Esophagus squamous epithelium (tissue), 4 donors: ENCODE results near the gene NDST1.

ENCODE experiments used
- POLR2A ChIP-seq, 4 donors: fragments of 450-650 bp; IDR thresholded peaks; one replicate each; pipeline ENCODE4 v1.6.1; 2017; ENCODE audit warnings: antibody characterized with exemption in 4 of 4, mild to moderate bottlenecking in 4 of 4, moderate library complexity in 3 of 4
- TF ChIP-seq, protein P1 (sequence below), 6 experiments: fragments of 450-650 bp in 4 of 6; fragments of 200-600 bp in 2 of 6; sonication (generic) in 2 of 6; IDR thresholded peaks; one replicate each; pipeline ENCODE4 v1.5.1; 2016 to 2019; ENCODE audit warnings: antibody characterized with exemption in 6 of 6, mild to moderate bottlenecking in 4 of 6, moderate library complexity in 4 of 6

DNA sequence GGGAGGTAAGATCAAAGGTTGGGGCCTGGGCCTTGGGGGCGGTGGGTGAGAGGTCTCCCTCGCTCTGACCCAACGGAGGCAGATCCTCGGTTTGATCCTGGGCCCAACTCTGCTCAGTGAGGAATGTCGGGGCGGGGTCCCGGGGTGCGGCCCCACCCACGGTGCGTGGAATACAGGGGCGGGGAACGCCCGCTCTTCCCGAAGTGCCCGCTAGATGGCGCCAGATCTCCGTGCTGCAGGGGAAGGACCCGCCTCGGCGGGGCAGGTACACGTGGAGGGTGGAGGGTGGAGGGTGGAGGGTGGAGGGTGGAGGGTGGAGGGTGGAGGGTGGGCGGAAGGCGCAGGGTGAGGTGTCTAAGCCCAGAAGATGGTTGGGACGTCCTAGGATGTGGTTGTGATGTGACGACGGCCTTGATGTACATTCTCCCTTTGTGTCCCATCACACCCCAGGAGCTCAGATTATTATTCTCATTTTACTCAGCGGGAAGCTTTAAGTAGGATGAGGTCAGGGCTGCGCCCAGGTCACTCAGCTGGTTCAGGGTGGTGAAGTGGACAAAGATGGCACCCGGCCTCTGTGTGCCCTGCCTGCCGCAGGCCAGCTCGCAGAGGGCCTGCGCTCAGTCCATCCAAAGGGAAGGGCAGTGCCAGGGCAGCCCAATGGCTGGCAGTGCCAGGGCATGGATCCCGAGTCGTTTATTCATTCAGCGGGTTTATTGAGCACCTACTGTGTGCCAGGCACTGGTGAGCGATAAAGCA, 49.0 kb upstream of the NDST1 start:
- TF ChIP-seq, protein P1, sequence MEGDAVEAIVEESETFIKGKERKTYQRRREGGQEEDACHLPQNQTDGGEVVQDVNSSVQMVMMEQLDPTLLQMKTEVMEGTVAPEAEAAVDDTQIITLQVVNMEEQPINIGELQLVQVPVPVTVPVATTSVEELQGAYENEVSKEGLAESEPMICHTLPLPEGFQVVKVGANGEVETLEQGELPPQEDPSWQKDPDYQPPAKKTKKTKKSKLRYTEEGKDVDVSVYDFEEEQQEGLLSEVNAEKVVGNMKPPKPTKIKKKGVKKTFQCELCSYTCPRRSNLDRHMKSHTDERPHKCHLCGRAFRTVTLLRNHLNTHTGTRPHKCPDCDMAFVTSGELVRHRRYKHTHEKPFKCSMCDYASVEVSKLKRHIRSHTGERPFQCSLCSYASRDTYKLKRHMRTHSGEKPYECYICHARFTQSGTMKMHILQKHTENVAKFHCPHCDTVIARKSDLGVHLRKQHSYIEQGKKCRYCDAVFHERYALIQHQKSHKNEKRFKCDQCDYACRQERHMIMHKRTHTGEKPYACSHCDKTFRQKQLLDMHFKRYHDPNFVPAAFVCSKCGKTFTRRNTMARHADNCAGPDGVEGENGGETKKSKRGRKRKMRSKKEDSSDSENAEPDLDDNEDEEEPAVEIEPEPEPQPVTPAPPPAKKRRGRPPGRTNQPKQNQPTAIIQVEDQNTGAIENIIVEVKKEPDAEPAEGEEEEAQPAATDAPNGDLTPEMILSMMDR (IDR thresholded peaks at IDR 0.05): peak; percentile 80 to 93 (median 87)
- no peak for TF ChIP-seq POLR2A (IDR thresholded peaks at IDR 0.05)
